Loucy (cell line): ENCODE data around the gene TMEM245.
A peak's percentile ranks its signal among the peaks of the same experiment; 100 is the strongest.

Experiments
- H2AFZ ChIP-seq: fragments of 200-600 bp; sonication (generic); 2 replicates; pipeline ENCODE4 v1.6.0; 2016; ENCODE audit warnings: antibody characterized with exemption, mild to moderate bottlenecking, low read length, moderate library complexity
- H3F3A ChIP-seq: fragments of 200-600 bp; 2 replicates; pipeline ENCODE4 v1.6.0; 2016; ENCODE audit warnings: antibody characterized with exemption, low read depth, mild to moderate bottlenecking
- H3K27me3 ChIP-seq: fragments of 200-600 bp; sonication (generic); 2 replicates; pipeline ENCODE4 v1.6.1; 2014; ENCODE audit warnings: low read length, mild to moderate bottlenecking; ENCODE audit not compliant: insufficient read depth, poor library complexity, severe bottlenecking
- H3K36me3 ChIP-seq: fragments of 200-600 bp; sonication (generic); 2 replicates; pipeline ENCODE4 v1.6.1; 2016; ENCODE audit warnings: low read length; ENCODE audit not compliant: insufficient read depth
- H3K4me1 ChIP-seq: fragments of 200-600 bp; sonication (generic); 2 replicates; pipeline ENCODE4 v1.5.1; 2014; ENCODE audit warnings: low read length, mild to moderate bottlenecking; ENCODE audit not compliant: insufficient read depth, poor library complexity, severe bottlenecking
- H3K4me2 ChIP-seq: fragments of 200-600 bp; sonication (generic); 2 replicates; pipeline ENCODE4 v1.6.0; 2014; ENCODE audit warnings: antibody characterized with exemption, low read length, low read depth, mild to moderate bottlenecking; ENCODE audit not compliant: poor library complexity, severe bottlenecking
- H3K4me3 ChIP-seq: fragments of 200-600 bp; sonication (generic); 2 replicates; pipeline ENCODE4 v1.5.1; 2014; ENCODE audit warnings: low read length, mild to moderate bottlenecking, mixed read lengths; ENCODE audit not compliant: poor library complexity, severe bottlenecking
- H3K79me2 ChIP-seq: fragments of 200-600 bp; sonication (generic); 2 replicates; pipeline ENCODE4 v1.6.1; 2014; ENCODE audit warnings: low read length; ENCODE audit not compliant: insufficient read depth
- H3K9ac ChIP-seq: fragments of 200-600 bp; sonication (generic); 2 replicates; pipeline ENCODE4 v1.6.0; 2014; ENCODE audit warnings: mild to moderate bottlenecking, low read depth, low read length, moderate library complexity; ENCODE audit not compliant: poor library complexity, severe bottlenecking
- H3K9me2 ChIP-seq: fragments of 200-600 bp; sonication (generic); replicated peaks from 2 replicates; pipeline ENCODE4 v1.6.1; 2016; ENCODE audit warnings: low read depth, low read length, mixed read lengths
- H3K9me3 ChIP-seq: fragments of 200-600 bp; sonication (generic); 2 replicates; pipeline ENCODE4 v1.6.1; 2014; ENCODE audit warnings: mild to moderate bottlenecking, antibody characterized with exemption, low read length, low read depth; ENCODE audit not compliant: insufficient read depth
- H4K20me1 ChIP-seq: fragments of 200-600 bp; sonication (generic); 2 replicates; pipeline ENCODE4 v1.6.0; 2014; ENCODE audit warnings: antibody characterized with exemption, low read length, mild to moderate bottlenecking; ENCODE audit not compliant: insufficient read depth, poor library complexity, severe bottlenecking
- CTCF ChIP-seq: fragments of 200-600 bp; sonication (generic); conservative IDR thresholded peaks from 2 replicates; pipeline ENCODE4 v1.5.1; 2014; ENCODE audit warnings: mild to moderate bottlenecking, antibody characterized with exemption, low read length
- EZH2phosphoT487 ChIP-seq: fragments of 200-600 bp; IDR thresholded peaks from 2 replicates; pipeline ENCODE4 v1.6.1; 2018; ENCODE audit warnings: antibody characterized with exemption, mild to moderate bottlenecking, moderate library complexity, borderline replicate concordance

TMEM245 gene

GRCh38 chr9:109113254-109113653, 6.5 kb downstream of the TMEM245 start:
- H4K20me1 ChIP-seq, result peaks cover 89% of the 10 kb centered on the region
- TF ChIP-seq CTCF (no peak), EZH2phosphoT487 (no peak)

GRCh38 chr9:109110329-109111021, 9.3 kb downstream of the TMEM245 start:
- peaks cover 73% of the 10 kb centered on the region for H4K20me1 ChIP-seq
- H2AFZ ChIP-seq, result no peak overlapping the region
- H3K36me3 ChIP-seq, result peaks cover 3% of the 10 kb centered on the region; the same call in 1 of the 2 replicates
- no peaks in the 10 kb centered on the region for H3F3A ChIP-seq
- H3K4me2 ChIP-seq, result peak overlapping the region; percentile 87
- no peaks in the 10 kb centered on the region for H3K27me3 ChIP-seq
- H3K9ac ChIP-seq, result no peak overlapping the region
- peaks cover 98% of the 10 kb centered on the region for H3K79me2 ChIP-seq
- TF ChIP-seq EZH2phosphoT487, result no peak
- no peak for TF ChIP-seq CTCF
- no peaks in the 10 kb centered on the region for H3K9me2 ChIP-seq
- H3K4me1 ChIP-seq, result peaks cover 61% of the 10 kb centered on the region
- peak overlapping the region; percentile 38 for H3K4me3 ChIP-seq
- H3K9me3 ChIP-seq, result no peaks in the 10 kb centered on the region

More at GRCh38 chr9:109113254-109113653, 6.5 kb downstream of the TMEM245 start:
- Histone ChIP-seq H3K4me1 (peaks cover 76% of the 10 kb centered on the region), H3K4me2 (peak overlapping the region; percentile 87), H3K9me3 (no peaks in the 10 kb centered on the region), H3K9me2 (no peaks in the 10 kb centered on the region), H3F3A (no peaks in the 10 kb centered on the region), H3K4me3 (peak overlapping the region; percentile 98), H2AFZ (no peak overlapping the region), H3K36me3 (no peaks in the 10 kb centered on the region), H3K27me3 (no peaks in the 10 kb centered on the region), H3K79me2 (peaks cover 100% of the 10 kb centered on the region), H3K9ac (peak overlapping the region; percentile 0)

GRCh38 chr9:109109967-109110328, 9.8 kb downstream of the TMEM245 start:
- Histone ChIP-seq H2AFZ (no peak overlapping the region), H3K79me2 (peaks cover 98% of the 10 kb centered on the region), H3K36me3 (peaks cover 9% of the 10 kb centered on the region), H3K9me2 (no peaks in the 10 kb centered on the region), H3K27me3 (no peaks in the 10 kb centered on the region), H3F3A (no peaks in the 10 kb centered on the region), H4K20me1 (peaks cover 73% of the 10 kb centered on the region), H3K4me2 (peak overlapping the region; percentile 87), H3K9me3 (no peaks in the 10 kb centered on the region), H3K4me3 (peak overlapping the region; percentile 15), H3K4me1 (peaks cover 61% of the 10 kb centered on the region), H3K9ac (no peak overlapping the region)
- TF ChIP-seq CTCF (no peak), EZH2phosphoT487 (no peak)
